Common myeloid progenitor, CD34-positive (primary cell): ENCODE data around the gene EGFL7.

Source experiments
- CTCF ChIA-PET: fragments of 350-600 bp; sonication (Branson Sonifier 250); formaldehyde crosslinking; loops from one replicate; lab custom pipeline; 2021; ENCODE audit warnings: antibody characterized with exemption; lab: Charles Lee
- POLR2A ChIA-PET: fragments of 350-600 bp; sonication (Branson Sonifier 250); formaldehyde crosslinking; loops from one replicate; lab custom pipeline; 2021; ENCODE audit warnings: antibody characterized with exemption; lab: Charles Lee
- DNase-seq, 3 donors: peaks; one replicate each; pipeline versions ENCODE4 v3.0.0 to v3.0.0-alpha.2; 2013
- H3K27ac ChIP-seq, 2 experiments: 1 replicate in 1 of 2; 2 replicates in 1 of 2; pipeline ENCODE4 v1.7.0; 2013; ENCODE audit warnings: inconsistent platforms in 2 of 2, low read length in 2 of 2, mild to moderate bottlenecking in 2 of 2, low read depth in 1 of 2, moderate library complexity in 1 of 2; ENCODE audit not compliant: severe bottlenecking in 2 of 2, insufficient read depth in 1 of 2, poor library complexity in 1 of 2
- H3K27me3 ChIP-seq, 5 experiments: replicated peaks in 2 of 5; 1 replicate in 3 of 5; 2 replicates in 2 of 5; pipeline versions ENCODE4 v1.6.1 to v1.7.0; 2013; ENCODE audit warnings: low read length in 4 of 5, mild to moderate bottlenecking in 2 of 5, moderate library complexity in 2 of 5, inconsistent platforms in 1 of 5; ENCODE audit not compliant: insufficient read depth in 5 of 5, control insufficient read depth in 4 of 5
- H3K36me3 ChIP-seq, 4 experiments: 1 replicate in 2 of 4; 2 replicates in 2 of 4; pipeline versions ENCODE4 v1.6.1 to v1.7.0; 2013; ENCODE audit warnings: low read length in 3 of 4, control low read depth in 1 of 4, mild to moderate bottlenecking in 1 of 4; ENCODE audit not compliant: control insufficient read depth in 4 of 4, insufficient read depth in 4 of 4
- H3K4me1 ChIP-seq, 4 experiments: 1 replicate in 3 of 4; 2 replicates in 1 of 4; pipeline versions ENCODE4 v1.6.1 to v1.7.1; 2013; ENCODE audit warnings: low read length in 3 of 4, mild to moderate bottlenecking in 3 of 4, control low read depth in 1 of 4, inconsistent platforms in 1 of 4, moderate library complexity in 1 of 4; ENCODE audit not compliant: control insufficient read depth in 4 of 4, insufficient read depth in 4 of 4; ENCODE audit errors: control extremely low read depth in 1 of 4
- H3K4me3 ChIP-seq, 7 experiments: 1 replicate in 4 of 7; 2 replicates in 3 of 7; pipeline versions ENCODE4 v1.5.1 to v1.7.0; 2013; ENCODE audit warnings: mild to moderate bottlenecking in 7 of 7, low read length in 6 of 7, moderate library complexity in 6 of 7, inconsistent platforms in 2 of 7, low read depth in 2 of 7, control low read depth in 1 of 7; ENCODE audit not compliant: insufficient read depth in 4 of 7, control insufficient read depth in 1 of 7; ENCODE audit errors: extremely low read depth in 1 of 7
- H3K9me3 ChIP-seq, 5 experiments: 1 replicate in 4 of 5; 2 replicates in 1 of 5; pipeline versions ENCODE4 v1.6.1 to v1.7.1; 2013; ENCODE audit warnings: low read length in 4 of 5, mild to moderate bottlenecking in 2 of 5, inconsistent platforms in 1 of 5, low read depth in 1 of 5, moderate library complexity in 1 of 5; ENCODE audit not compliant: control insufficient read depth in 4 of 5, insufficient read depth in 2 of 5; ENCODE audit errors: control extremely low read depth in 1 of 5
- WGBS: methylation state at CpG from one replicate; pipeline ENCODE4 v1.1.5; 2013; ENCODE audit not compliant: insufficient coverage; 5-methylcytosine and 5-hydroxymethylcytosine counted together

The EGFL7 gene

GRCh38 chr9:136720251-136720897, 57.7 kb downstream of the EGFL7 start:
- CTCF ChIA-PET: interaction anchor here (1.0 to 8.7 kb wide), 4 partner anchors 7 to 63 kb away, joined by 3 to 92 read pairs (median 8); no protein-coding TSS in a partner anchor
- Histone ChIP-seq H3K4me1 (peaks cover 0 to 62% (median 53%) of the 10 kb centered on the region in 4 experiments), H3K27ac (no peak overlapping the region), H3K9me3 (no peaks in the 10 kb centered on the region), H3K27me3 (no peaks in the 10 kb centered on the region), H3K4me3 (no peak overlapping the region), H3K36me3 (peaks cover 8 to 78% (median 54%) of the 10 kb centered on the region in 4 experiments)
- DNase-seq: no peak
- WGBS: 93% methylated on average over 19 of the region's 20 CpGs
- POLR2A ChIA-PET: interaction anchor here (0.7 to 1.0 kb wide), 3 partner anchors 8 to 39 kb away, joined by 3 to 5 read pairs (median 4); partner anchors contain the start of gene DIPK1B

GRCh38 chr9:136720898-136721338, 58.2 kb downstream of the EGFL7 start:
- POLR2A ChIA-PET: interaction anchor here (1.0 kb wide), 2 partner anchors 9 to 20 kb away, joined by 3 to 4 read pairs; partner anchors contain the start of gene DIPK1B

GRCh38 chr9:136721339-136722092, 58.8 kb downstream of the EGFL7 start:
- no peak overlapping the region for H3K27ac ChIP-seq

More at GRCh38 chr9:136720898-136721338, 58.2 kb downstream of the EGFL7 start:
- WGBS: 84% methylated on average over 11 of the region's 11 CpGs
- H3K27me3 ChIP-seq: no peaks in the 10 kb centered on the region
- DNase-seq: no peak
- peaks cover 8 to 80% (median 57%) of the 10 kb centered on the region in 4 experiments for H3K36me3 ChIP-seq
- CTCF ChIA-PET: interaction anchor here (0.9 to 8.7 kb wide), 4 partner anchors 7 to 25 kb away, joined by 3 to 92 read pairs (median 9); no protein-coding TSS in a partner anchor
- H3K27ac ChIP-seq: no peak overlapping the region
- H3K4me3 ChIP-seq: no peak overlapping the region
- H3K4me1 ChIP-seq: peaks cover 0 to 62% (median 53%) of the 10 kb centered on the region in 4 experiments
- H3K9me3 ChIP-seq: no peaks in the 10 kb centered on the region

More at GRCh38 chr9:136721339-136722092, 58.8 kb downstream of the EGFL7 start:
- CTCF ChIA-PET: interaction anchor here (0.9 to 2.4 kb wide), 5 partner anchors 8 to 50 kb away, joined by 3 to 14 read pairs (median 4); no protein-coding TSS in a partner anchor
- WGBS: 83% methylated on average over 18 of the region's 30 CpGs
- Histone ChIP-seq H3K9me3 (no peaks in the 10 kb centered on the region), H3K27me3 (no peaks in the 10 kb centered on the region), H3K4me3 (no peak overlapping the region), H3K36me3 (peaks cover 8 to 85% (median 59%) of the 10 kb centered on the region in 4 experiments), H3K4me1 (peaks cover 0 to 62% (median 53%) of the 10 kb centered on the region in 4 experiments)
- DNase-seq: no peak
- POLR2A ChIA-PET: interaction anchor here (1.0 to 2.7 kb wide), 4 partner anchors 8 to 32 kb away, joined by 3 to 21 read pairs (median 4); partner anchors contain the start of gene DIPK1B
